HepG2 (cell line): ENCODE results near the gene RAD51D. TPM values are rescaled to one million over a fixed set of nuclear protein-coding genes. Genes with fewer than 3 reads are reported as not detected.

ENCODE experiments used
- EEA1 ChIP-seq: sonication (generic); formaldehyde crosslinking; IDR thresholded peaks from 2 replicates; pipeline ENCODE4 v1.5.1; 2020; ENCODE audit warnings: mild to moderate bottlenecking, missing genetic modification reagents, borderline replicate concordance
- GTF3A ChIP-seq: sonication (generic); formaldehyde crosslinking; conservative IDR thresholded peaks from 2 replicates; pipeline ENCODE4 v1.4.0; 2020; ENCODE audit warnings: mild to moderate bottlenecking, missing genetic modification reagents
- KLF16 ChIP-seq, 2 experiments: sonication (generic) in 1 of 2; formaldehyde crosslinking in 1 of 2; IDR thresholded peaks; 2 replicates each; pipeline versions ENCODE4 v1.6.1 to v1.8.0; 2016 to 2023; ENCODE audit warnings: missing genetic modification reagents in 2 of 2, missing compliant biosample characterization in 1 of 2
- MEIS2 ChIP-seq: sonication (generic); formaldehyde crosslinking; IDR thresholded peaks from 2 replicates; pipeline ENCODE4 v1.9.0; 2021; ENCODE audit warnings: mild to moderate bottlenecking, missing genetic modification reagents
- NBN ChIP-seq: fragments of 450-650 bp; conservative IDR thresholded peaks from 2 replicates; pipeline ENCODE4 v1.6.1; 2017
- NR2F1 ChIP-seq, 2 experiments: fragments of 450-650 bp in 1 of 2; formaldehyde crosslinking in 1 of 2; IDR thresholded peaks; 2 replicates each; pipeline versions ENCODE4 v1.5.0 to v1.6.1; 2016 to 2020; ENCODE audit warnings: mild to moderate bottlenecking in 1 of 2, missing compliant biosample characterization in 1 of 2, missing genetic modification reagents in 1 of 2, moderate library complexity in 1 of 2
- NR2F6 ChIP-seq, 2 experiments: IDR thresholded peaks; 2 replicates each; pipeline ENCODE4 v1.6.1; 2016; ENCODE audit warnings: antibody characterized with exemption in 1 of 2, mild to moderate bottlenecking in 1 of 2
- NR3C1 ChIP-seq: sonication (generic); formaldehyde crosslinking; IDR thresholded peaks from 2 replicates; pipeline ENCODE4 v1.4.0; 2020; ENCODE audit warnings: missing genetic modification reagents
- PHF5A ChIP-seq: IDR thresholded peaks from one replicate; pipeline ENCODE4 v1.6.1; 2018; ENCODE audit warnings: low read depth, missing genetic modification reagents; ENCODE audit not compliant: unreplicated experiment
- RBAK ChIP-seq: sonication (generic); formaldehyde crosslinking; IDR thresholded peaks from 2 replicates; pipeline ENCODE4 v1.5.1; 2020; ENCODE audit warnings: mild to moderate bottlenecking, missing genetic modification reagents
- RCOR2 ChIP-seq: IDR thresholded peaks from 2 replicates; pipeline ENCODE4 v1.6.1; 2016; ENCODE audit warnings: missing biosample characterization, missing genetic modification reagents
- SMAD1 ChIP-seq: sonication (generic); formaldehyde crosslinking; IDR thresholded peaks from 2 replicates; pipeline ENCODE4 v1.4.0; 2020; ENCODE audit warnings: missing genetic modification reagents, low read depth, mild to moderate bottlenecking, borderline replicate concordance
- TBX3 ChIP-seq: fragments of 450-650 bp; IDR thresholded peaks from 2 replicates; pipeline ENCODE4 v1.6.1; 2017; ENCODE audit warnings: antibody characterized with exemption, mild to moderate bottlenecking, inconsistent platforms, borderline replicate concordance
- ZC3H4 ChIP-seq: sonication (generic); formaldehyde crosslinking; IDR thresholded peaks from 2 replicates; pipeline ENCODE4 v1.4.0; 2020; ENCODE audit warnings: missing genetic modification reagents, borderline replicate concordance
- ZNF143 ChIP-seq: sonication (generic); formaldehyde crosslinking; IDR thresholded peaks from 2 replicates; pipeline ENCODE4 v1.4.0; 2020; ENCODE audit warnings: missing genetic modification reagents
- ZNF350 ChIP-seq: sonication (generic); formaldehyde crosslinking; IDR thresholded peaks from 2 replicates; pipeline ENCODE4 v1.4.0; 2020; ENCODE audit warnings: mild to moderate bottlenecking, low read depth, missing genetic modification reagents, borderline replicate concordance
- ZNF44 ChIP-seq: sonication (generic); formaldehyde crosslinking; IDR thresholded peaks from 2 replicates; pipeline ENCODE4 v1.5.1; 2020; ENCODE audit warnings: mild to moderate bottlenecking, missing genetic modification reagents
- ZNF703 ChIP-seq: sonication (generic); formaldehyde crosslinking; IDR thresholded peaks from 2 replicates; pipeline ENCODE4 v1.5.1; 2020; ENCODE audit warnings: missing genetic modification reagents, mild to moderate bottlenecking, moderate library complexity, borderline replicate concordance
- ZNF780A ChIP-seq: sonication (generic); formaldehyde crosslinking; IDR thresholded peaks from 2 replicates; pipeline ENCODE4 v1.8.0; 2022; ENCODE audit warnings: mild to moderate bottlenecking, missing genetic modification reagents, moderate library complexity
- ZNF883 ChIP-seq: sonication (generic); formaldehyde crosslinking; IDR thresholded peaks from 2 replicates; pipeline ENCODE4 v1.5.1; 2020; ENCODE audit warnings: mild to moderate bottlenecking, missing genetic modification reagents; ENCODE audit errors: not compliant biosample characterization
- ZSCAN31 ChIP-seq: sonication (generic); formaldehyde crosslinking; IDR thresholded peaks from 2 replicates; pipeline ENCODE4 v1.5.0; 2020; ENCODE audit warnings: low read depth, mild to moderate bottlenecking, missing genetic modification reagents
- polyA plus RNA-seq, 8 experiments: library from polyadenylated mRNA; depleted of rRNA in 3 of 8; stranded (reverse) in 7 of 8; unstranded in 1 of 8; fragments of >200 nt; fragmentation: Illumina TruSeq in 4 of 8; extraction: Trizol in 4 of 8; gene quantifications; 2 replicates each; pipeline versions ENCODE4 v1.2.1 to v1.2.3, GENCODE V29; 2011 to 2016; ENCODE audit warnings: low read depth in 4 of 8, missing spikeins in 1 of 8, mixed read lengths in 1 of 8; ENCODE audit not compliant: insufficient read depth in 1 of 8
- total RNA-seq, 5 experiments: library from RNA; depleted of rRNA; stranded (reverse); fragments of >200 nt; fragmentation: Illumina TruSeq; extraction: Trizol; gene quantifications; 2 replicates each; pipeline ENCODE4 v1.2.3, GENCODE V29; 2016; ENCODE audit warnings: low read depth in 1 of 5
- TF ChIP-seq, protein P1 (sequence below): sonication (generic); formaldehyde crosslinking; IDR thresholded peaks from 2 replicates; pipeline ENCODE4 v1.4.0; 2020; ENCODE audit warnings: missing genetic modification reagents, borderline replicate concordance
- TF ChIP-seq, protein P2 (sequence below): sonication (generic); formaldehyde crosslinking; IDR thresholded peaks from 2 replicates; pipeline ENCODE4 v1.8.0; 2022; ENCODE audit warnings: missing genetic modification reagents, mild to moderate bottlenecking, borderline replicate concordance

The RAD51D gene
- total and polyA plus RNA-seq, 2 of the 13 experiments (the other 11 are each of a cell fraction or from before 2014, with no cell fraction given): 6.7 to 13.1 TPM

DNA sequence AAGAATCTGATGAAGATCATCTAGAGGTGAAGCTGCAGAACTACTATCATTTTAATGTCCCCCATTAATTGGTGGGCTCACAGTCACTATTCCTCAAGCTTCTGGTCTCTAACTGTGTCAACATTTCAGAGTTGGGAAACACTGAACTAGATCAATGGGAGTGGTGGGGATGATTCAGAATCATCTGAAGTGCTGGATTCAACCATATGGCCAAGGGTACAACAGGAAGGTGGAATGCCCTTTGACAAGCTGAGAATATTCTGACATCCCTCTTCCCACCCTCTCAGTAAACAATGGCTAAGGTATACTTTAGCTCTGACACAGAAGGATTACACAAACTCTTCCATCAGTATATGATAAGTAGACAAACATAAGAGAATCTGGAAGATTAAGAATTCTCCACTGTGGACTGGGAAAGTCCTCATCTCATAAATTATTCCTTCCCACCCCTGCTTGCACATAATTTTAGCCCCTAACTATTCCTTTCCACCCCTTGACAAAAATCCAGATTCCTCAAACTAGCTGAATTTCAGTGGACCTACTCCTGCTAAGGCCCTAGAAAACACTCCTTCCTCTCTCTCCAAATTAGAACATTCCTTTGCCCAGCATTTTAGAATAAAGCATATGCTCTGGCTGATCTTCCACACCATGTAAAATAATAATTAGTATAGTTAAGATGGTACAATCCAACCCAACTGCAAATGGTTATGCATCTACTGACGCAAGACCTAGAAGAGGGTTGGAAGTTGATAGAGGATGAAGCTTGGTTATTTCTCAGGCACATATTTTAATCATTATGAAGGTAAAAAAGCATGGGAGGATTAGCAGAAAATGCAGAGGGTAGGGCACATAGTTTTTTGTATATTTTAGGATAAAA is 39.9 kb downstream of the RAD51D start (continued):
- TF ChIP-seq ZNF143 (no peak), ZNF780A (CRISPR knock-in tag) (no peak), ZNF883 (CRISPR knock-in tag) (no peak), EEA1 (no peak), RCOR2 (peak; percentile 58; the same call in 1 of the 2 replicates), NR2F1 (CRISPR knock-in tag; IDR thresholded peaks at IDR 0.05) (no peak), SMAD1 (CRISPR knock-in tag) (no peak), ZNF44 (CRISPR knock-in tag) (no peak), ZC3H4 (CRISPR knock-in tag) (no peak), NBN (no peak), ZNF350 (CRISPR knock-in tag) (no peak), TBX3 (no peak), GTF3A (no peak), RBAK (CRISPR knock-in tag) (no peak), PHF5A (CRISPR knock-in tag) (peak; percentile 46), ZSCAN31 (CRISPR knock-in tag) (no peak), NR3C1 (CRISPR knock-in tag) (no peak), ZNF703 (CRISPR knock-in tag) (no peak), KLF16 (CRISPR knock-in tag; IDR thresholded peaks at IDR 0.05) (no peak; a peak in 1 of 4 replicates), MEIS2 (CRISPR knock-in tag) (peak; percentile 44; the same call in 1 of the 2 replicates), NR2F6 (IDR thresholded peaks at IDR 0.05) (peak; percentile 63), NR2F6 (CRISPR knock-in tag; IDR thresholded peaks at IDR 0.05) (peak; percentile 52; the same call in 1 of the 2 replicates)
- TF ChIP-seq, protein P1, sequence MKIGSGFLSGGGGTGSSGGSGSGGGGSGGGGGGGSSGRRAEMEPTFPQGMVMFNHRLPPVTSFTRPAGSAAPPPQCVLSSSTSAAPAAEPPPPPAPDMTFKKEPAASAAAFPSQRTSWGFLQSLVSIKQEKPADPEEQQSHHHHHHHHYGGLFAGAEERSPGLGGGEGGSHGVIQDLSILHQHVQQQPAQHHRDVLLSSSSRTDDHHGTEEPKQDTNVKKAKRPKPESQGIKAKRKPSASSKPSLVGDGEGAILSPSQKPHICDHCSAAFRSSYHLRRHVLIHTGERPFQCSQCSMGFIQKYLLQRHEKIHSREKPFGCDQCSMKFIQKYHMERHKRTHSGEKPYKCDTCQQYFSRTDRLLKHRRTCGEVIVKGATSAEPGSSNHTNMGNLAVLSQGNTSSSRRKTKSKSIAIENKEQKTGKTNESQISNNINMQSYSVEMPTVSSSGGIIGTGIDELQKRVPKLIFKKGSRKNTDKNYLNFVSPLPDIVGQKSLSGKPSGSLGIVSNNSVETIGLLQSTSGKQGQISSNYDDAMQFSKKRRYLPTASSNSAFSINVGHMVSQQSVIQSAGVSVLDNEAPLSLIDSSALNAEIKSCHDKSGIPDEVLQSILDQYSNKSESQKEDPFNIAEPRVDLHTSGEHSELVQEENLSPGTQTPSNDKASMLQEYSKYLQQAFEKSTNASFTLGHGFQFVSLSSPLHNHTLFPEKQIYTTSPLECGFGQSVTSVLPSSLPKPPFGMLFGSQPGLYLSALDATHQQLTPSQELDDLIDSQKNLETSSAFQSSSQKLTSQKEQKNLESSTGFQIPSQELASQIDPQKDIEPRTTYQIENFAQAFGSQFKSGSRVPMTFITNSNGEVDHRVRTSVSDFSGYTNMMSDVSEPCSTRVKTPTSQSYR (CRISPR knock-in tag): no peak
- TF ChIP-seq, protein P2, sequence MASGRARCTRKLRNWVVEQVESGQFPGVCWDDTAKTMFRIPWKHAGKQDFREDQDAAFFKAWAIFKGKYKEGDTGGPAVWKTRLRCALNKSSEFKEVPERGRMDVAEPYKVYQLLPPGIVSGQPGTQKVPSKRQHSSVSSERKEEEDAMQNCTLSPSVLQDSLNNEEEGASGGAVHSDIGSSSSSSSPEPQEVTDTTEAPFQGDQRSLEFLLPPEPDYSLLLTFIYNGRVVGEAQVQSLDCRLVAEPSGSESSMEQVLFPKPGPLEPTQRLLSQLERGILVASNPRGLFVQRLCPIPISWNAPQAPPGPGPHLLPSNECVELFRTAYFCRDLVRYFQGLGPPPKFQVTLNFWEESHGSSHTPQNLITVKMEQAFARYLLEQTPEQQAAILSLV (CRISPR knock-in tag): no peak
